ENCODE results near the gene CFAP58. TPM values are rescaled to one million over a fixed set of nuclear protein-coding genes. Genes with fewer than 3 reads are reported as not detected.

The CFAP58 gene
- total and polyA plus RNA-seq, 2 of the 13 experiments (the other 11 are each of a cell fraction or from before 2014, with no cell fraction given), result 0.03 TPM; not detected in 1

DNA sequence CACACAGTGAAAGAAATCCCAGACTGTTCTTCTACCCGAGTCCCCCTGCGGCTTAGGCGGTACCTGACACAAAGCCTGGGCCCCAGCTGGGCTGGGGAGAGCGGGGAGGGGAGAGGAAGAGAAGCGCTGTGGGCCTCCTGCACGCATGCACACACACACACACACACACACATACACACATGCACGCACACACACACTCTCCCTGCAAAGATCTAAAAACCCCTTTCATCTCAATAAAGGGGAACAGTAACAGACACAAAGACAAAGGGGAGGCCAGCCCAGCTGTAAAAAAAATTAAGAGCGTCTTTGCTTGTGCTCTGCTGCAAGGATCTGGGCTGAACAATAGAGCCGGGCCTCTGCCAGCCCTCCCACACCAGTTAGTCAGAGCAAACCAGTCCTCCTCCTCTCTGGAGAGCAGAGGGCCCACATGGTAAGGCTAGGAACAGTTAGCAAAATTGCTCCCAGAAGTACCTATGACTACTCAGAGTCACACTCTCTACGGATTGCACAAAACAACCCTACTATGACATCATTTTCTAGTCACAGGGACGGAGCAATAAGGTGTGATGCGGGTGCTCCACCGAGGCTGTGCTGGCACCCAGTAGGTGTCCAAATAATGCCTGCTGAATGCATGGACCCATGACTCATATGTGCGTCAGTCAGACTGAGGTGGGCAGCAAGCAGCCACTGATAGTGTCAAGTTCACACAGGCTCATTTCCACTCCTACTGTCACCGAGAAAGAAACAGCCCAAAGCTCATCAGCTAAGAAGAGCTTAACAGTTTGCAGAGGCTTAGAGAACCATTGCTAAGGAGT is 24.5 kb upstream of the CFAP58 start (continued):
- TF ChIP-seq, protein P1, sequence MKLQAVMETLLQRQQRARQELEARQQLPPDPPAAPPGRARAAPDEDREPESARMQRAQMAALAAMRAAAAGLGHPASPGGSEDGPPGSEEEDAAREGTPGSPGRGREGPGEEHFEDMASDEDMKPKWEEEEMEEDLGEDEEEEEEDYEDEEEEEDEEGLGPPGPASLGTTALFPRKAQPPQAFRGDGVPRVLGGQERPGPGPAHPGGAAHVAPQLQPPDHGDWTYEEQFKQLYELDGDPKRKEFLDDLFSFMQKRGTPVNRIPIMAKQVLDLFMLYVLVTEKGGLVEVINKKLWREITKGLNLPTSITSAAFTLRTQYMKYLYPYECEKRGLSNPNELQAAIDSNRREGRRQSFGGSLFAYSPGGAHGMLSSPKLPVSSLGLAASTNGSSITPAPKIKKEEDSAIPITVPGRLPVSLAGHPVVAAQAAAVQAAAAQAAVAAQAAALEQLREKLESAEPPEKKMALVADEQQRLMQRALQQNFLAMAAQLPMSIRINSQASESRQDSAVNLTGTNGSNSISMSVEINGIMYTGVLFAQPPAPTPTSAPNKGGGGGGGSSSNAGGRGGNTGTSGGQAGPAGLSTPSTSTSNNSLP (IDR thresholded peaks at IDR 0.05; ENCODE audit: low read depth, low read length), result no peak
- TF ChIP-seq ZNF253 (CRISPR knock-in tag; IDR thresholded peaks at IDR 0.05; ENCODE audit: borderline replicate concordance), result no peak
- no peak for TF ChIP-seq DNMT1 (CRISPR knock-in tag; IDR thresholded peaks at IDR 0.05)
- TF ChIP-seq TEAD3 (CRISPR knock-in tag; optimal IDR thresholded peaks at IDR 0.05; ENCODE audit: borderline replicate concordance), result no peak
- TF ChIP-seq FOSL2 (CRISPR knock-in tag; IDR thresholded peaks at IDR 0.05), result peak; percentile 89
- no peak for TF ChIP-seq FOXO1 (CRISPR knock-in tag; IDR thresholded peaks at IDR 0.05)
- TF ChIP-seq, protein P2, sequence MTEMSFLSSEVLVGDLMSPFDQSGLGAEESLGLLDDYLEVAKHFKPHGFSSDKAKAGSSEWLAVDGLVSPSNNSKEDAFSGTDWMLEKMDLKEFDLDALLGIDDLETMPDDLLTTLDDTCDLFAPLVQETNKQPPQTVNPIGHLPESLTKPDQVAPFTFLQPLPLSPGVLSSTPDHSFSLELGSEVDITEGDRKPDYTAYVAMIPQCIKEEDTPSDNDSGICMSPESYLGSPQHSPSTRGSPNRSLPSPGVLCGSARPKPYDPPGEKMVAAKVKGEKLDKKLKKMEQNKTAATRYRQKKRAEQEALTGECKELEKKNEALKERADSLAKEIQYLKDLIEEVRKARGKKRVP (CRISPR knock-in tag; IDR thresholded peaks at IDR 0.05), result peak in 1 of 2 experiments; percentile 95; a peak in 2 of 4 replicates
- TF ChIP-seq, protein P3, sequence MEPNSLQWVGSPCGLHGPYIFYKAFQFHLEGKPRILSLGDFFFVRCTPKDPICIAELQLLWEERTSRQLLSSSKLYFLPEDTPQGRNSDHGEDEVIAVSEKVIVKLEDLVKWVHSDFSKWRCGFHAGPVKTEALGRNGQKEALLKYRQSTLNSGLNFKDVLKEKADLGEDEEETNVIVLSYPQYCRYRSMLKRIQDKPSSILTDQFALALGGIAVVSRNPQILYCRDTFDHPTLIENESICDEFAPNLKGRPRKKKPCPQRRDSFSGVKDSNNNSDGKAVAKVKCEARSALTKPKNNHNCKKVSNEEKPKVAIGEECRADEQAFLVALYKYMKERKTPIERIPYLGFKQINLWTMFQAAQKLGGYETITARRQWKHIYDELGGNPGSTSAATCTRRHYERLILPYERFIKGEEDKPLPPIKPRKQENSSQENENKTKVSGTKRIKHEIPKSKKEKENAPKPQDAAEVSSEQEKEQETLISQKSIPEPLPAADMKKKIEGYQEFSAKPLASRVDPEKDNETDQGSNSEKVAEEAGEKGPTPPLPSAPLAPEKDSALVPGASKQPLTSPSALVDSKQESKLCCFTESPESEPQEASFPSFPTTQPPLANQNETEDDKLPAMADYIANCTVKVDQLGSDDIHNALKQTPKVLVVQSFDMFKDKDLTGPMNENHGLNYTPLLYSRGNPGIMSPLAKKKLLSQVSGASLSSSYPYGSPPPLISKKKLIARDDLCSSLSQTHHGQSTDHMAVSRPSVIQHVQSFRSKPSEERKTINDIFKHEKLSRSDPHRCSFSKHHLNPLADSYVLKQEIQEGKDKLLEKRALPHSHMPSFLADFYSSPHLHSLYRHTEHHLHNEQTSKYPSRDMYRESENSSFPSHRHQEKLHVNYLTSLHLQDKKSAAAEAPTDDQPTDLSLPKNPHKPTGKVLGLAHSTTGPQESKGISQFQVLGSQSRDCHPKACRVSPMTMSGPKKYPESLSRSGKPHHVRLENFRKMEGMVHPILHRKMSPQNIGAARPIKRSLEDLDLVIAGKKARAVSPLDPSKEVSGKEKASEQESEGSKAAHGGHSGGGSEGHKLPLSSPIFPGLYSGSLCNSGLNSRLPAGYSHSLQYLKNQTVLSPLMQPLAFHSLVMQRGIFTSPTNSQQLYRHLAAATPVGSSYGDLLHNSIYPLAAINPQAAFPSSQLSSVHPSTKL (CRISPR knock-in tag; IDR thresholded peaks at IDR 0.05), result no peak
- TF ChIP-seq ZFAT (CRISPR knock-in tag; conservative IDR thresholded peaks at IDR 0.05), result no peak
- no peak for TF ChIP-seq ZNF552 (CRISPR knock-in tag; IDR thresholded peaks at IDR 0.05; ENCODE audit: borderline replicate concordance)
- TF ChIP-seq ASH2L (IDR thresholded peaks at IDR 0.05; ENCODE audit: insufficient read length, low read depth, low read length), result no peak
- no peak for TF ChIP-seq ZNF496 (CRISPR knock-in tag; IDR thresholded peaks at IDR 0.05; ENCODE audit: insufficient replicate concordance)
- TF ChIP-seq NFRKB (IDR thresholded peaks at IDR 0.05), result no peak
- TF ChIP-seq, protein P4, sequence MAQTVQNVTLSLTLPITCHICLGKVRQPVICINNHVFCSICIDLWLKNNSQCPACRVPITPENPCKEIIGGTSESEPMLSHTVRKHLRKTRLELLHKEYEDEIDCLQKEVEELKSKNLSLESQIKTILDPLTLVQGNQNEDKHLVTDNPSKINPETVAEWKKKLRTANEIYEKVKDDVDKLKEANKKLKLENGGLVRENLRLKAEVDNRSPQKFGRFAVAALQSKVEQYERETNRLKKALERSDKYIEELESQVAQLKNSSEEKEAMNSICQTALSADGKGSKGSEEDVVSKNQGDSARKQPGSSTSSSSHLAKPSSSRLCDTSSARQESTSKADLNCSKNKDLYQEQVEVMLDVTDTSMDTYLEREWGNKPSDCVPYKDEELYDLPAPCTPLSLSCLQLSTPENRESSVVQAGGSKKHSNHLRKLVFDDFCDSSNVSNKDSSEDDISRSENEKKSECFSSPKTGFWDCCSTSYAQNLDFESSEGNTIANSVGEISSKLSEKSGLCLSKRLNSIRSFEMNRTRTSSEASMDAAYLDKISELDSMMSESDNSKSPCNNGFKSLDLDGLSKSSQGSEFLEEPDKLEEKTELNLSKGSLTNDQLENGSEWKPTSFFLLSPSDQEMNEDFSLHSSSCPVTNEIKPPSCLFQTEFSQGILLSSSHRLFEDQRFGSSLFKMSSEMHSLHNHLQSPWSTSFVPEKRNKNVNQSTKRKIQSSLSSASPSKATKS (CRISPR knock-in tag; IDR thresholded peaks at IDR 0.05), result no peak
- TF ChIP-seq PAX8 (CRISPR knock-in tag; IDR thresholded peaks at IDR 0.05; ENCODE audit: borderline replicate concordance), result no peak
- TF ChIP-seq, protein P5, sequence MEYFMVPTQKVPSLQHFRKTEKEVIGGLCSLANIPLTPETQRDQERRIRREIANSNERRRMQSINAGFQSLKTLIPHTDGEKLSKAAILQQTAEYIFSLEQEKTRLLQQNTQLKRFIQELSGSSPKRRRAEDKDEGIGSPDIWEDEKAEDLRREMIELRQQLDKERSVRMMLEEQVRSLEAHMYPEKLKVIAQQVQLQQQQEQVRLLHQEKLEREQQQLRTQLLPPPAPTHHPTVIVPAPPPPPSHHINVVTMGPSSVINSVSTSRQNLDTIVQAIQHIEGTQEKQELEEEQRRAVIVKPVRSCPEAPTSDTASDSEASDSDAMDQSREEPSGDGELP (IDR thresholded peaks at IDR 0.05; ENCODE audit: borderline replicate concordance, low read depth), result peak; percentile 39; the same call in 1 of the 2 replicates
- TF ChIP-seq, protein P6, sequence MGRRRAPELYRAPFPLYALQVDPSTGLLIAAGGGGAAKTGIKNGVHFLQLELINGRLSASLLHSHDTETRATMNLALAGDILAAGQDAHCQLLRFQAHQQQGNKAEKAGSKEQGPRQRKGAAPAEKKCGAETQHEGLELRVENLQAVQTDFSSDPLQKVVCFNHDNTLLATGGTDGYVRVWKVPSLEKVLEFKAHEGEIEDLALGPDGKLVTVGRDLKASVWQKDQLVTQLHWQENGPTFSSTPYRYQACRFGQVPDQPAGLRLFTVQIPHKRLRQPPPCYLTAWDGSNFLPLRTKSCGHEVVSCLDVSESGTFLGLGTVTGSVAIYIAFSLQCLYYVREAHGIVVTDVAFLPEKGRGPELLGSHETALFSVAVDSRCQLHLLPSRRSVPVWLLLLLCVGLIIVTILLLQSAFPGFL (CRISPR knock-in tag; IDR thresholded peaks at IDR 0.05), result no peak
- TF ChIP-seq IKZF1 (IDR thresholded peaks at IDR 0.05), result no peak
